Subcutaneous abdominal adipose tissue (tissue), 5 donors: Measurements from ENCODE around the gene PIPOX.

ENCODE experiments used
- H3K27ac ChIP-seq: one replicate; pipeline ENCODE4 v1.7.0; 2013; ENCODE audit warnings: low read depth, mild to moderate bottlenecking, inconsistent platforms, low read length, moderate library complexity
- H3K27me3 ChIP-seq, 5 donors: one replicate each; pipeline ENCODE4 v1.7.0; 2013; ENCODE audit warnings: low read length in 5 of 5, inconsistent platforms in 1 of 5; ENCODE audit not compliant: control insufficient read depth in 5 of 5, insufficient read depth in 4 of 5
- H3K36me3 ChIP-seq, 5 donors: one replicate each; pipeline ENCODE4 v1.7.0; 2013; ENCODE audit warnings: low read length in 5 of 5; ENCODE audit not compliant: control insufficient read depth in 5 of 5, insufficient read depth in 5 of 5
- H3K4me1 ChIP-seq, 5 donors: one replicate each; pipeline ENCODE4 v1.7.0; 2013; ENCODE audit warnings: low read length in 5 of 5, mild to moderate bottlenecking in 3 of 5, moderate library complexity in 1 of 5; ENCODE audit not compliant: control insufficient read depth in 5 of 5, insufficient read depth in 5 of 5
- H3K4me3 ChIP-seq, 5 donors: one replicate each; pipeline ENCODE4 v1.7.0; 2013; ENCODE audit warnings: low read length in 5 of 5, low read depth in 1 of 5
- H3K9ac ChIP-seq, 5 donors: one replicate each; pipeline ENCODE4 v1.7.0; 2013; ENCODE audit warnings: low read length in 5 of 5, mild to moderate bottlenecking in 4 of 5, moderate library complexity in 3 of 5
- H3K9me3 ChIP-seq, 5 donors: one replicate each; pipeline ENCODE4 v1.7.0; 2013; ENCODE audit warnings: low read length in 5 of 5; ENCODE audit not compliant: control insufficient read depth in 5 of 5
- donor health status: healthy.
- donor health status: healthy.
- donor health status: healthy.
- donor health status: healthy.
- donor health status: healthy.

PIPOX gene

DNA sequence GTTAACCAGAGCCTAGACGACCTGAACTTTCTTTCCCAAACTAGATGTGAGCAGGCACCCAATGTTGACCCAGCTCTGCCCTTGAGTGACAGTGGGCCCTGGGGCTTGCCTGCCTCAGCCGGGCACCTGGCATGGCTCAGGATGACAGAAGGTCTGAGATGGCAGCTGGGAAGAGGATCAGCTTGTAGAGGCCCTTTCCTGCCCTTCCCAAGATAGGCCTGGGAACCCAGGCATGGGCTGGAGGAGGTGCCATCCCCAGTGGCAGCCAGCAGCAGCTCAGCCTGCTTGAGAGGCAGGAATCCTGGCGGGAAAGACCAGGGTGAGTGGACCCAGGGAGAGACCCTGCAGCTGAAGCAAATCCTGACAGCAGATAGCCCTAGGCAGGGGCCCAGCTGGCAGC is 59.1 kb downstream of the PIPOX start:
- peaks cover 0 to 95% (median 74%) of the 10 kb centered on the region in 5 donors for H3K36me3 ChIP-seq
- no peaks in the 10 kb centered on the region for H3K27me3 ChIP-seq
- no peaks in the 10 kb centered on the region for H3K9me3 ChIP-seq
- H3K4me1 ChIP-seq: peaks cover 0 to 2% (median 0%) of the 10 kb centered on the region in 5 donors
- H3K27ac ChIP-seq: no peak overlapping the region
- H3K9ac ChIP-seq: no peak overlapping the region
- H3K4me3 ChIP-seq: no peak overlapping the region

DNA sequence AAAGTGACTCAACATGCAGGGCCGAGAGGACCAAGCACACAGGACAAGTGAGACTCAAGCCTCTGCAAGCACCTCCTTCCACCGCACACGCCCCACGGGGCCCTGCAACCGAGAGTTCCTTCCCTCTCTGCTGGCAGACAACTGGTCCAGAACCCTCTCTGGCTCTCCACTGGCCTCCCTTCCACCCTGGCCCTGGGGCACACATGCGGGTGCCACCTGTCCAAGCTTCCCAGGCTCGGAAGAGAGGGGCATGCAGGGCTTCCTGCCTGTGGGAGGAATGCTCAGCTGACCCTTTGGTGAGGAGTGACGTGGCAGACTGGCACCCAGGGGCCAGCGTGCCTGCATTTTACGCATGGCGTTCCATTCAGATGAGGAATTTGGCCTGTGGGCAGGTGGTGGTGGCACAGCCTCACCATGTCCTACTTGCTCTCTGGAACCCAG is 59.8 kb downstream of the PIPOX start:
- Histone ChIP-seq H3K27ac (no peak overlapping the region), H3K9ac (no peak overlapping the region)

DNA sequence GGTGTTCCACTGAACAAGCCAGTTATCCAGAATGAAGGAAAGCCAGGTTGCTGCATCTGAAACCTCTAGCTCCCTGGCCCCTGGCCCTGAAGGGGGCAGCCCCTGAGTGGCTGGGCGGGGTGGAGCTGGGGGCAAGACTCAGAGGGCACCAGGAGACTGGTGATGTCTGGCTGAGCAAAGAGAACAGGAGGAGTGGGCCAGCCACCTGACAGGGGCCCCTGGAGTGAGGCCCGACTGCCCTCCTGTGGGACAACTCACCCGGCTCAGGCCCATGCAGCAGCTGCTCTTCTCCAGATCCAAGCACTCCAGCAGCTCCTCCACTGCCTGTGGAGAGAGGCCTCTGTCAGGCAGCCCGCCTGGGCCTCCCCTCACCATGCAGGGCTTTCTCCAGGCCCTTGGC is 60.4 kb downstream of the PIPOX start:
- peaks cover 0 to 94% (median 69%) of the 10 kb centered on the region in 5 donors for H3K36me3 ChIP-seq
- H3K27ac ChIP-seq: no peak overlapping the region

More for the DNA sequence above, 59.8 kb downstream of the PIPOX start:
- Histone ChIP-seq H3K36me3 (peaks cover 0 to 94% (median 71%) of the 10 kb centered on the region in 5 donors), H3K4me1 (peaks cover 0 to 2% (median 0%) of the 10 kb centered on the region in 5 donors), H3K4me3 (no peak overlapping the region), H3K27me3 (no peaks in the 10 kb centered on the region), H3K9me3 (no peaks in the 10 kb centered on the region)

More for the DNA sequence above, 60.4 kb downstream of the PIPOX start:
- Histone ChIP-seq H3K4me3 (no peak overlapping the region), H3K27me3 (no peaks in the 10 kb centered on the region), H3K4me1 (peaks cover 0 to 4% (median 0%) of the 10 kb centered on the region in 5 donors), H3K9ac (no peak overlapping the region), H3K9me3 (no peaks in the 10 kb centered on the region)
